SH-SY5Y (cell line): ENCODE data around the gene ERMP1.

ENCODE experiments used
- GATA2 ChIP-seq: IDR thresholded peaks from 2 replicates; pipeline ENCODE4 v1.6.1; 2011; ENCODE audit warnings: mild to moderate bottlenecking, low read depth, low read length
- GATA3 ChIP-seq: IDR thresholded peaks from 2 replicates; pipeline ENCODE4 v1.6.1; 2011; ENCODE audit warnings: low read depth, mild to moderate bottlenecking, low read length, moderate library complexity

DNA sequence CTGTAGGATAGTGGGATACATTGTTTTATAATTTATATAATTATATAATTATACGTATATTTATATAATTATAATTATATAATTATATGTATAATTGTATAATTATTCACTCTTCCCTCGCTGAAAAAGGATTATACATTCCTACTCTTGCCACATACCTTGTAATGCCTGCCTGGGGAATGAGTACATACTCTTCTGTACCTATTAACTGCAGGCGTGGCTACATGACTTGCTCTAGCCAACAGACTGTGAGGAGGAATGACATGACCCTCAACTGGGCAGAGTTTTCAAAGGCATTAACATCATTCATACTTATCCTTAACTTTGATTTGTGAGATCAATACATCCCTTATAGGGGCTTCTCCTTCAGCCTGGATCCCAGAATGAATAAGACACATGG, 19.1 kb downstream of the ERMP1 start:
- TF ChIP-seq GATA2 (no peak), GATA3 (no peak)
